ENCODE results near the gene NT5M.
"Not testable (repeated sequence)": the region's sequence is repeated elsewhere in the genome, so short reads cannot be mapped to it uniquely, and the experiment has no call there.

NT5M gene

GRCh38 chr17:17381446-17382064 is 78.4 kb downstream of the NT5M start:
- Histone ChIP-seq H3K9me2 (replicated peaks; ENCODE audit: low read depth, low read length) (no peaks in the 10 kb centered on the region), H3K4me3 (ENCODE audit: low read length, poor library complexity, severe bottlenecking) (no peak overlapping the region), H3K4me2 (ENCODE audit: low read depth, low read length, poor library complexity, severe bottlenecking) (no peak overlapping the region), H4K20me1 (ENCODE audit: insufficient read depth, low read length, poor library complexity, severe bottlenecking) (no peaks in the 10 kb centered on the region), H3K36me3 (ENCODE audit: insufficient read depth, low read length) (no peaks in the 10 kb centered on the region), H3K4me1 (ENCODE audit: insufficient read depth, low read length, poor library complexity, severe bottlenecking) (no peaks in the 10 kb centered on the region), H2AFZ (ENCODE audit: low read length) (no peak overlapping the region), H3K27me3 (ENCODE audit: insufficient read depth, low read length, poor library complexity, severe bottlenecking) (no peaks in the 10 kb centered on the region), H3K79me2 (ENCODE audit: insufficient read depth, low read length) (no peaks in the 10 kb centered on the region), H3K9me3 (ENCODE audit: insufficient read depth, low read depth, low read length) (no peaks in the 10 kb centered on the region), H3K9ac (ENCODE audit: low read depth, low read length, poor library complexity, severe bottlenecking) (no peak overlapping the region), H3F3A (ENCODE audit: low read depth) (no peaks in the 10 kb centered on the region)
- no peak for TF ChIP-seq CTCF (conservative IDR thresholded peaks at IDR 0.05; ENCODE audit: low read length)
- no peak for TF ChIP-seq EZH2phosphoT487 (IDR thresholded peaks at IDR 0.05; ENCODE audit: borderline replicate concordance)

DNA sequence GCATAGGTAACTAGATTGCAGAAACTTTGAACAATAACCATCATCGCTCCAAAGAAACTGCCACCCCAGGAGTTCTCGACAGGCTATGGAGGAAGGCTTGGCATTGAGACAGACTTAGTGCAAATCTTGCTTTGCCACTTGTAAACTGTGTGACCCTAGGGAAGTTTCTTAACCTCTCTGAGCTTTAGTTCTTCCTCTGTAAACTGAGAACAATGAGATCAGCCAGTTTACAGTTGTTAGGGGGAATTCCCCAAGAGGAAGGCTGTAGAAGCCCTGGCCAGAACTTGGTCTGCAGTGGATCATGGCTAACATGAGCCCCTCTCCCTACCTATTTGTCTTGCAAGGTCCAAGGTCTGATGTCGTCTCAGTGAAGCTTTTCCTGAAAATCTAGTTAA is 78.9 kb downstream of the NT5M start:
- Histone ChIP-seq H3K9ac (ENCODE audit: low read depth, low read length, poor library complexity, severe bottlenecking) (no peak overlapping the region), H3K9me2 (replicated peaks; ENCODE audit: low read depth, low read length) (no peaks in the 10 kb centered on the region), H3K4me2 (ENCODE audit: low read depth, low read length, poor library complexity, severe bottlenecking) (no peak overlapping the region), H3K79me2 (ENCODE audit: insufficient read depth, low read length) (no peaks in the 10 kb centered on the region), H3K27me3 (ENCODE audit: insufficient read depth, low read length, poor library complexity, severe bottlenecking) (no peaks in the 10 kb centered on the region), H3K4me3 (ENCODE audit: low read length, poor library complexity, severe bottlenecking) (no peak overlapping the region), H3K4me1 (ENCODE audit: insufficient read depth, low read length, poor library complexity, severe bottlenecking) (no peaks in the 10 kb centered on the region), H2AFZ (ENCODE audit: low read length) (no peak overlapping the region), H3F3A (ENCODE audit: low read depth) (no peaks in the 10 kb centered on the region), H3K36me3 (ENCODE audit: insufficient read depth, low read length) (no peaks in the 10 kb centered on the region), H4K20me1 (ENCODE audit: insufficient read depth, low read length, poor library complexity, severe bottlenecking) (no peaks in the 10 kb centered on the region), H3K9me3 (ENCODE audit: insufficient read depth, low read depth, low read length) (no peaks in the 10 kb centered on the region)
- no peak for TF ChIP-seq EZH2phosphoT487 (IDR thresholded peaks at IDR 0.05; ENCODE audit: borderline replicate concordance)
- TF ChIP-seq CTCF (conservative IDR thresholded peaks at IDR 0.05; ENCODE audit: low read length) = no peak

GRCh38 chr17:17382971-17383370 is 79.8 kb downstream of the NT5M start:
- no peak for TF ChIP-seq EZH2phosphoT487 (IDR thresholded peaks at IDR 0.05; ENCODE audit: borderline replicate concordance)
- no peak for TF ChIP-seq CTCF (conservative IDR thresholded peaks at IDR 0.05; ENCODE audit: low read length)
- Histone ChIP-seq H3K9me3 (ENCODE audit: insufficient read depth, low read depth, low read length) (no peaks in the 10 kb centered on the region), H4K20me1 (ENCODE audit: insufficient read depth, low read length, poor library complexity, severe bottlenecking) (no peaks in the 10 kb centered on the region), H3K9me2 (replicated peaks; ENCODE audit: low read depth, low read length) (no peaks in the 10 kb centered on the region), H3F3A (ENCODE audit: low read depth) (no peaks in the 10 kb centered on the region), H3K27me3 (ENCODE audit: insufficient read depth, low read length, poor library complexity, severe bottlenecking) (no peaks in the 10 kb centered on the region), H3K4me2 (ENCODE audit: low read depth, low read length, poor library complexity, severe bottlenecking) (no peak overlapping the region), H3K9ac (ENCODE audit: low read depth, low read length, poor library complexity, severe bottlenecking) (no peak overlapping the region), H3K79me2 (ENCODE audit: insufficient read depth, low read length) (no peaks in the 10 kb centered on the region), H2AFZ (ENCODE audit: low read length) (no peak overlapping the region), H3K36me3 (ENCODE audit: insufficient read depth, low read length) (no peaks in the 10 kb centered on the region), H3K4me3 (ENCODE audit: low read length, poor library complexity, severe bottlenecking) (no peak overlapping the region), H3K4me1 (ENCODE audit: insufficient read depth, low read length, poor library complexity, severe bottlenecking) (no peaks in the 10 kb centered on the region)

DNA sequence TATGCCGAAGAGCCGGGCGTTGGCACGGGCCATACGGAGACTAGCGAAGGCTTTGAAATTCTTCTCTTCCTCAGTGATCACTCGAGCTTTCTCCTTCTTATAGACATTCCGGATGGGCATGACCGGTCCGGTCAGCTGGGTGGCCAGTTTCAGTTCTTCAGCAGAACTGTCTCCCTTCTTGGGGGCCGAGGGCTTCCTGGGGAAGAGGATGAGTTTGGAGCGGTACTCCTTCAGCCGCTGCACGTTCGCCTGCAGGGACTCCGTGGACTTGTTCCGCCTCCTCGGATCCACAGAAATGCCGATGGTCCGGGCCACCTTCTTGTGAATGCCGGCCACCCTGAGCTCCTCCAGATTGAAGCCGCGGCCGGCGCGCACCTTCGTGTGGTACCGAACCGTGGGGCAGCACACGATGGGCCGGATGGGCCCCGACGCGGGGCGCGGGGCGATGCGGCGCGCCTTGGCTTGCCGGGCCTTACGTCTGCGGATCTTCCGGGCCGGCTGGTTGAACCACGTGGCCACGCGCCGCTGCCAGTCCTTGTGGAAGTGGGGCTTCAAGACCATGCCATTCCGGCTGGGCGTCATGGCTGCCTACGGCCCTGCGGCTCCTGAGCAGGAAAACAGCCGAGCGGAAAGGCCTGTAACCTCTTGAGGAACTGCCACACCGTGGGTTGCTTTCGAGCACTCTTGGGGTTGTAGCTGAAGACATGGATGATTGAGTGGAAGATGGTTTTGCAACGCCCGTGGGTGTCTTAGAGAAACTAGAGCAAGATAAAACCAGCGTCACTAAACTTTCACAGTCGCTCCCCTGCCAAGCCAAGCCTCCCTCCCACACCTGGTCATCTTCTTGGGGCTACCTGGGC is 80.5 kb downstream of the NT5M start:
- H2AFZ ChIP-seq (ENCODE audit: low read length); H3K27me3 ChIP-seq (ENCODE audit: insufficient read depth, low read length, poor library complexity, severe bottlenecking); H3K36me3 ChIP-seq (ENCODE audit: insufficient read depth, low read length); H3K79me2 ChIP-seq (ENCODE audit: insufficient read depth, low read length); H3K4me3 ChIP-seq (ENCODE audit: low read length, poor library complexity, severe bottlenecking); H3K4me1 ChIP-seq (ENCODE audit: insufficient read depth, low read length, poor library complexity, severe bottlenecking); H3K9ac ChIP-seq (ENCODE audit: low read depth, low read length, poor library complexity, severe bottlenecking); H3F3A ChIP-seq (ENCODE audit: low read depth); H4K20me1 ChIP-seq (ENCODE audit: insufficient read depth, low read length, poor library complexity, severe bottlenecking); H3K9me3 ChIP-seq (ENCODE audit: insufficient read depth, low read depth, low read length); H3K9me2 ChIP-seq (replicated peaks; ENCODE audit: low read depth, low read length); H3K4me2 ChIP-seq (ENCODE audit: low read depth, low read length, poor library complexity, severe bottlenecking): not testable (repeated sequence)
